Ovary (tissue), 3 donors: Measurements from ENCODE around the gene GRIK4.

Experiments used
- CTCF ChIP-seq, 3 donors: fragments of 450-650 bp in 2 of 3; fragments of 200-600 bp in 1 of 3; IDR thresholded peaks; one replicate each; pipeline versions ENCODE4 v1.5.1 to v1.8.0; 2016 to 2022; ENCODE audit warnings: antibody characterized with exemption in 3 of 3, mild to moderate bottlenecking in 1 of 3
- EP300 ChIP-seq: sonication (generic); formaldehyde crosslinking; IDR thresholded peaks from one replicate; pipeline ENCODE4 v1.6.1; 2017; ENCODE audit warnings: antibody characterized with exemption
- POLR2A ChIP-seq: fragments of 450-650 bp; IDR thresholded peaks from one replicate; pipeline ENCODE4 v1.6.1; 2017; ENCODE audit warnings: antibody characterized with exemption, mild to moderate bottlenecking, moderate library complexity
- donor health status: DM: no; HTN: no; CAD: no.

DNA sequence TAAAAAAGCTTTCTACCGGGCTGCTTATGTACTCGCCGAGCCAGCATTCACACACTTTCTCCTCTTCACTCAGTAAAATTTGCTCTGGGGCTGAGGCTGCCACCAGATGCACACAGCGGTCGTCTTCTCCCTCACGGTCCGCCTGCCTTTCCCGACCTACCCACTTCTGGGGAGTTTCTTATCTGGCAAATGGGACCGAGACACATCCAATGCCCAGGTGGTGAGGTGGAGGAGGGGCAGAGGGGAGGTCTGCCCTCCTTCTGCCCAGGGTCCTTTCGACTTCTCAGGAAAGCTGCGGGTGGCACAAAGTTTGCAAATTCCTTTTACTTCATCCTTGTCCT is 43.9 kb downstream of the GRIK4 start:
- TF ChIP-seq EP300 (no peak), CTCF (IDR thresholded peaks at IDR 0.05) (no peak), POLR2A (no peak)
